Measurements from ENCODE around the gene TRIM24. TPM values are rescaled to one million over a fixed set of nuclear protein-coding genes. Genes with fewer than 3 reads are reported as not detected.
A peak's percentile ranks its signal among the peaks of the same experiment; 100 is the strongest.

TRIM24 gene
- polyA plus RNA-seq, 3 donors, result 3.5 to 8.9 (median 6.0) TPM

DNA sequence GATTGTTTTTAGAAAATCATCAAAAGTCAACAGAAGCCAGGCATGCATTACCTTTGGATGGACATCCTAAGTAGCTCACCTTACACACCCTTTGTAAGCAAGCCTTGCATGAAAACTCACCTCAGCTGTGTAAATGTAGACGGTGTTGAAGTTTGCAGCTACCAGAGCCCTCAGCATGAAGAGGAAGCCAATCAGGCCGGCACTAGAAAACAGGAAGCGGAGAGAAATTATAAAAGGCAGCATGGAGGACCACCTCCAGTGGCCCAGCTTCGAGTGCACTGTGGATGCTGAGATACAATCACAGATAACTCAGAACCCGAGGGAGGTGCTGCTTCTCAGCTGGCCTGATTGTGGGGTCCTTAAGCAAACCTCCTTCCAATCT, 165.8 kb downstream of the TRIM24 start:
- intact Hi-C loops (cut with micrococcal nuclease), result no loop called here
- H3K4me1 ChIP-seq (ENCODE audit: control insufficient read depth in 1 of 2, insufficient read depth in 2 of 2, low read length in 2 of 2), result peaks cover 7 to 14% of the 10 kb centered on the region in 2 donors
- no peaks in the 10 kb centered on the region for H4K20me1 ChIP-seq (ENCODE audit: insufficient read depth, low read length)
- H3K9me3 Mint-ChIP-seq, result peaks cover 0 to 2% (median 0%) of the 10 kb centered on the region in 7 donors
- no peak overlapping the region for H3K27ac Mint-ChIP-seq
- no peak overlapping the region for H3K4me3 Mint-ChIP-seq
- TF ChIP-seq, protein P1, sequence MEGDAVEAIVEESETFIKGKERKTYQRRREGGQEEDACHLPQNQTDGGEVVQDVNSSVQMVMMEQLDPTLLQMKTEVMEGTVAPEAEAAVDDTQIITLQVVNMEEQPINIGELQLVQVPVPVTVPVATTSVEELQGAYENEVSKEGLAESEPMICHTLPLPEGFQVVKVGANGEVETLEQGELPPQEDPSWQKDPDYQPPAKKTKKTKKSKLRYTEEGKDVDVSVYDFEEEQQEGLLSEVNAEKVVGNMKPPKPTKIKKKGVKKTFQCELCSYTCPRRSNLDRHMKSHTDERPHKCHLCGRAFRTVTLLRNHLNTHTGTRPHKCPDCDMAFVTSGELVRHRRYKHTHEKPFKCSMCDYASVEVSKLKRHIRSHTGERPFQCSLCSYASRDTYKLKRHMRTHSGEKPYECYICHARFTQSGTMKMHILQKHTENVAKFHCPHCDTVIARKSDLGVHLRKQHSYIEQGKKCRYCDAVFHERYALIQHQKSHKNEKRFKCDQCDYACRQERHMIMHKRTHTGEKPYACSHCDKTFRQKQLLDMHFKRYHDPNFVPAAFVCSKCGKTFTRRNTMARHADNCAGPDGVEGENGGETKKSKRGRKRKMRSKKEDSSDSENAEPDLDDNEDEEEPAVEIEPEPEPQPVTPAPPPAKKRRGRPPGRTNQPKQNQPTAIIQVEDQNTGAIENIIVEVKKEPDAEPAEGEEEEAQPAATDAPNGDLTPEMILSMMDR (IDR thresholded peaks at IDR 0.05), result no peak
- no peak overlapping the region for H3K27ac ChIP-seq (ENCODE audit: low read depth in 1 of 2, low read length in 2 of 2)
- no peaks in the 10 kb centered on the region for H3K36me3 ChIP-seq (replicated peaks in 1 of 2; ENCODE audit: control insufficient read depth in 1 of 2, insufficient read depth in 2 of 2, low read length in 2 of 2)
- H3K4me3 ChIP-seq (replicated peaks in 1 of 3; ENCODE audit: low read depth in 2 of 3, low read length in 3 of 3), result no peak overlapping the region
- no peaks in the 10 kb centered on the region for H3K79me2 ChIP-seq (ENCODE audit: insufficient read depth, low read length)
- peak overlapping the region; percentile 60 for H2AFZ ChIP-seq (ENCODE audit: insufficient read depth, low read depth, low read length, poor library complexity, severe bottlenecking)
- 0% methylated on average over 5 of the region's 5 CpGs for WGBS (ENCODE audit: insufficient coverage)
- H3K4me2 ChIP-seq (replicated peaks; ENCODE audit: extremely low read depth, low read length, poor library complexity, severe bottlenecking), result peak overlapping the region; percentile 14
- DNase-seq, result peak in 2 of 3 donors; percentile 6
- H3K9me3 ChIP-seq (replicated peaks in 1 of 2; ENCODE audit: control insufficient read depth in 1 of 2, insufficient read depth in 1 of 2, low read length in 2 of 2), result no peaks in the 10 kb centered on the region
- no peak overlapping the region for H3K9ac ChIP-seq (ENCODE audit: insufficient read depth, low read length, poor library complexity, severe bottlenecking)
- peaks cover 19% of the 10 kb centered on the region for H3K4me1 Mint-ChIP-seq
- H3K27me3 Mint-ChIP-seq (ENCODE audit: low read depth in 3 of 3), result peaks cover 0 to 4% (median 2%) of the 10 kb centered on the region in 3 donors
- H3K27me3 ChIP-seq (ENCODE audit: control insufficient read depth in 2 of 2, insufficient read depth in 2 of 2, low read length in 2 of 2), result no peaks in the 10 kb centered on the region
- no peaks in the 10 kb centered on the region for H3K36me3 Mint-ChIP-seq

DNA sequence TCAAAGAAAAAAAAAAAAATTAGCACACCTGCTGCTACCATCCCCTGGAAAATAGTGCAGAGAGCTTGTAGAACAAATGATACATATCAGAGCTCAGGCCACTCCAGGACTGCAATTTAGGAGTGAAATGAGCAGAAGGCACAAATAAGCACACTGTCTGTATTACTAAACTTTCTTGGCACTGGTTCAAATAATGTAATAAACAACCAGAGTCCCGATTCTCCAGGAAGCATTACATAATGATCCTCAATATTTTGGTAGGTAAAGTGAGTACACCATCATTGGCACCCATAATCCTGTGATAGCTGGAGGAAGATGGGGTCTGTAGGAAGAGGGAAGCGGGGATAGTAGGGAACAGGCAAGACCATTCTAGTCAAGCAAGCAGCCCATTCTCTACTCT, 166.8 kb downstream of the TRIM24 start:
- H3K27me3 Mint-ChIP-seq (ENCODE audit: low read depth in 3 of 3), result peaks cover 0 to 4% (median 2%) of the 10 kb centered on the region in 3 donors
- H3K4me2 ChIP-seq (replicated peaks; ENCODE audit: extremely low read depth, low read length, poor library complexity, severe bottlenecking), result no peak overlapping the region
- no peak overlapping the region for H3K27ac Mint-ChIP-seq
- no peak overlapping the region for H3K27ac ChIP-seq (ENCODE audit: low read depth in 1 of 2, low read length in 2 of 2)
- no peak overlapping the region for H3K4me3 Mint-ChIP-seq
- no peak overlapping the region for H3K4me3 ChIP-seq (replicated peaks in 1 of 3; ENCODE audit: low read depth in 2 of 3, low read length in 3 of 3)
- no CpG with 5 or more reads among the region's 2 CpGs for WGBS (ENCODE audit: insufficient coverage)
- H3K9me3 ChIP-seq (replicated peaks in 1 of 2; ENCODE audit: control insufficient read depth in 1 of 2, insufficient read depth in 1 of 2, low read length in 2 of 2), result no peaks in the 10 kb centered on the region
- H3K4me1 ChIP-seq (ENCODE audit: control insufficient read depth in 1 of 2, insufficient read depth in 2 of 2, low read length in 2 of 2), result peaks cover 7 to 14% of the 10 kb centered on the region in 2 donors
- no peaks in the 10 kb centered on the region for H4K20me1 ChIP-seq (ENCODE audit: insufficient read depth, low read length)
- no peak for DNase-seq
- H3K27me3 ChIP-seq (ENCODE audit: control insufficient read depth in 2 of 2, insufficient read depth in 2 of 2, low read length in 2 of 2), result no peaks in the 10 kb centered on the region
- H3K79me2 ChIP-seq (ENCODE audit: insufficient read depth, low read length), result no peaks in the 10 kb centered on the region
- H2AFZ ChIP-seq (ENCODE audit: insufficient read depth, low read depth, low read length, poor library complexity, severe bottlenecking), result no peak overlapping the region
- TF ChIP-seq, protein P1 (IDR thresholded peaks at IDR 0.05), result no peak
- H3K36me3 ChIP-seq (replicated peaks in 1 of 2; ENCODE audit: control insufficient read depth in 1 of 2, insufficient read depth in 2 of 2, low read length in 2 of 2), result no peaks in the 10 kb centered on the region
- H3K36me3 Mint-ChIP-seq, result no peaks in the 10 kb centered on the region
- intact Hi-C loops (cut with micrococcal nuclease), result no loop called here
- H3K4me1 Mint-ChIP-seq, result peaks cover 19% of the 10 kb centered on the region
- no peak overlapping the region for H3K9ac ChIP-seq (ENCODE audit: insufficient read depth, low read length, poor library complexity, severe bottlenecking)
- peaks cover 0 to 2% (median 0%) of the 10 kb centered on the region in 7 donors for H3K9me3 Mint-ChIP-seq

Measured in CD14-positive monocyte (primary cell).